ENCODE measurements around the gene ANTXR1.

The ANTXR1 gene

GRCh38 chr2:69204654-69205053 is 191.7 kb downstream of the ANTXR1 start:
- H3K4me1 Mint-ChIP-seq (ENCODE audit: low read depth): no peaks in the 10 kb centered on the region
- H3K27me3 Mint-ChIP-seq (ENCODE audit: low read depth): peaks cover 5% of the 10 kb centered on the region
- H3K36me3 Mint-ChIP-seq (ENCODE audit: low read depth): no peaks in the 10 kb centered on the region
- no peak overlapping the region for H3K4me3 Mint-ChIP-seq
- DNase-seq (ENCODE audit: low spot score): no peak
- H3K27ac Mint-ChIP-seq: no peak overlapping the region
- H3K9me3 Mint-ChIP-seq: no peaks in the 10 kb centered on the region

- Mint-ChIP-seq H3K4me3 (no peak overlapping the region), H3K9me3 (no peaks in the 10 kb centered on the region), H3K36me3 (ENCODE audit: low read depth) (no peaks in the 10 kb centered on the region), H3K27me3 (ENCODE audit: low read depth) (peaks cover 5% of the 10 kb centered on the region), H3K27ac (no peak overlapping the region), H3K4me1 (ENCODE audit: low read depth) (no peaks in the 10 kb centered on the region)
- DNase-seq (ENCODE audit: low spot score): no peak
These were observed 192.1 kb downstream of the ANTXR1 start for GRCh38 chr2:69205076-69205475.

- peaks cover 5% of the 10 kb centered on the region for H3K27me3 Mint-ChIP-seq (ENCODE audit: low read depth)
- H3K36me3 Mint-ChIP-seq (ENCODE audit: low read depth): no peaks in the 10 kb centered on the region
- DNase-seq (ENCODE audit: low spot score): no peak
- no peaks in the 10 kb centered on the region for H3K9me3 Mint-ChIP-seq
- no peak overlapping the region for H3K27ac Mint-ChIP-seq
- no peaks in the 10 kb centered on the region for H3K4me1 Mint-ChIP-seq (ENCODE audit: low read depth)
- H3K4me3 Mint-ChIP-seq: no peak overlapping the region
These were observed 192.5 kb downstream of the ANTXR1 start for GRCh38 chr2:69205491-69205890.

GRCh38 chr2:69208023-69208595 is 195.1 kb downstream of the ANTXR1 start:
- peaks cover 5% of the 10 kb centered on the region for H3K27me3 Mint-ChIP-seq (ENCODE audit: low read depth)
- no peaks in the 10 kb centered on the region for H3K36me3 Mint-ChIP-seq (ENCODE audit: low read depth)
- no peak for DNase-seq (ENCODE audit: low spot score)
- H3K4me3 Mint-ChIP-seq: no peak overlapping the region
- H3K9me3 Mint-ChIP-seq: no peaks in the 10 kb centered on the region
- H3K27ac Mint-ChIP-seq: no peak overlapping the region
- no peaks in the 10 kb centered on the region for H3K4me1 Mint-ChIP-seq (ENCODE audit: low read depth)

GRCh38 chr2:69209482-69209881 is 196.5 kb downstream of the ANTXR1 start:
- Mint-ChIP-seq H3K4me3 (no peak overlapping the region), H3K4me1 (ENCODE audit: low read depth) (no peaks in the 10 kb centered on the region), H3K27ac (no peak overlapping the region), H3K27me3 (ENCODE audit: low read depth) (peaks cover 2% of the 10 kb centered on the region), H3K9me3 (no peaks in the 10 kb centered on the region), H3K36me3 (ENCODE audit: low read depth) (no peaks in the 10 kb centered on the region)
- no peak for DNase-seq (ENCODE audit: low spot score)

GRCh38 chr2:69210385-69210784 is 197.4 kb downstream of the ANTXR1 start:
- Mint-ChIP-seq H3K36me3 (ENCODE audit: low read depth) (no peaks in the 10 kb centered on the region), H3K4me1 (ENCODE audit: low read depth) (no peaks in the 10 kb centered on the region), H3K4me3 (no peak overlapping the region), H3K27ac (no peak overlapping the region), H3K27me3 (ENCODE audit: low read depth) (peaks cover 4% of the 10 kb centered on the region), H3K9me3 (no peaks in the 10 kb centered on the region)
- no peak for DNase-seq (ENCODE audit: low spot score)

GRCh38 chr2:69211048-69211447 is 198.1 kb downstream of the ANTXR1 start:
- peaks cover 4% of the 10 kb centered on the region for H3K27me3 Mint-ChIP-seq (ENCODE audit: low read depth)
- H3K27ac Mint-ChIP-seq: no peak overlapping the region
- DNase-seq (ENCODE audit: low spot score): no peak
- H3K4me1 Mint-ChIP-seq (ENCODE audit: low read depth): no peaks in the 10 kb centered on the region
- no peaks in the 10 kb centered on the region for H3K36me3 Mint-ChIP-seq (ENCODE audit: low read depth)
- H3K9me3 Mint-ChIP-seq: no peaks in the 10 kb centered on the region
- no peak overlapping the region for H3K4me3 Mint-ChIP-seq

- H3K4me3 Mint-ChIP-seq: no peak overlapping the region
- no peaks in the 10 kb centered on the region for H3K4me1 Mint-ChIP-seq (ENCODE audit: low read depth)
- H3K27ac Mint-ChIP-seq: no peak overlapping the region
- no peaks in the 10 kb centered on the region for H3K9me3 Mint-ChIP-seq
- no peak for DNase-seq (ENCODE audit: low spot score)
- H3K36me3 Mint-ChIP-seq (ENCODE audit: low read depth): no peaks in the 10 kb centered on the region
- H3K27me3 Mint-ChIP-seq (ENCODE audit: low read depth): peaks cover 6% of the 10 kb centered on the region
These were observed 198.7 kb downstream of the ANTXR1 start for GRCh38 chr2:69211686-69212085.

GRCh38 chr2:69212238-69213028 is 199.5 kb downstream of the ANTXR1 start:
- Mint-ChIP-seq H3K4me3 (no peak overlapping the region), H3K4me1 (ENCODE audit: low read depth) (no peaks in the 10 kb centered on the region), H3K36me3 (ENCODE audit: low read depth) (no peaks in the 10 kb centered on the region), H3K27me3 (ENCODE audit: low read depth) (peaks cover 6% of the 10 kb centered on the region), H3K27ac (no peak overlapping the region), H3K9me3 (no peaks in the 10 kb centered on the region)
- no peak for DNase-seq (ENCODE audit: low spot score)

- H3K27ac Mint-ChIP-seq: no peak overlapping the region
- peaks cover 4% of the 10 kb centered on the region for H3K27me3 Mint-ChIP-seq (ENCODE audit: low read depth)
- no peak overlapping the region for H3K4me3 Mint-ChIP-seq
- no peak for DNase-seq (ENCODE audit: low spot score)
- H3K36me3 Mint-ChIP-seq (ENCODE audit: low read depth): no peaks in the 10 kb centered on the region
- H3K9me3 Mint-ChIP-seq: no peaks in the 10 kb centered on the region
- no peaks in the 10 kb centered on the region for H3K4me1 Mint-ChIP-seq (ENCODE audit: low read depth)
These were observed 200.2 kb downstream of the ANTXR1 start for GRCh38 chr2:69213201-69213600.

- Mint-ChIP-seq H3K27ac (no peak overlapping the region), H3K27me3 (ENCODE audit: low read depth) (peaks cover 4% of the 10 kb centered on the region), H3K36me3 (ENCODE audit: low read depth) (no peaks in the 10 kb centered on the region), H3K4me1 (ENCODE audit: low read depth) (no peaks in the 10 kb centered on the region), H3K4me3 (no peak overlapping the region), H3K9me3 (no peaks in the 10 kb centered on the region)
- DNase-seq (ENCODE audit: low spot score): no peak
These were observed 200.8 kb downstream of the ANTXR1 start for GRCh38 chr2:69213782-69214181.

GRCh38 chr2:69214898-69215297 is 201.9 kb downstream of the ANTXR1 start:
- DNase-seq (ENCODE audit: low spot score): no peak
- no peak overlapping the region for H3K4me3 Mint-ChIP-seq
- H3K27me3 Mint-ChIP-seq (ENCODE audit: low read depth): peaks cover 7% of the 10 kb centered on the region
- H3K4me1 Mint-ChIP-seq (ENCODE audit: low read depth): no peaks in the 10 kb centered on the region
- no peaks in the 10 kb centered on the region for H3K36me3 Mint-ChIP-seq (ENCODE audit: low read depth)
- H3K27ac Mint-ChIP-seq: no peak overlapping the region
- H3K9me3 Mint-ChIP-seq: no peaks in the 10 kb centered on the region

GRCh38 chr2:69216535-69217332 is 203.8 kb downstream of the ANTXR1 start:
- H3K27ac Mint-ChIP-seq: no peak overlapping the region
- H3K4me1 Mint-ChIP-seq (ENCODE audit: low read depth): no peaks in the 10 kb centered on the region
- no peaks in the 10 kb centered on the region for H3K9me3 Mint-ChIP-seq
- H3K27me3 Mint-ChIP-seq (ENCODE audit: low read depth): peaks cover 14% of the 10 kb centered on the region
- no peak overlapping the region for H3K4me3 Mint-ChIP-seq
- DNase-seq (ENCODE audit: low spot score): no peak
- no peaks in the 10 kb centered on the region for H3K36me3 Mint-ChIP-seq (ENCODE audit: low read depth)

GRCh38 chr2:69217333-69218080 is 204.5 kb downstream of the ANTXR1 start:
- Mint-ChIP-seq H3K4me3 (no peak overlapping the region), H3K27me3 (ENCODE audit: low read depth) (peaks cover 19% of the 10 kb centered on the region), H3K36me3 (ENCODE audit: low read depth) (no peaks in the 10 kb centered on the region), H3K4me1 (ENCODE audit: low read depth) (no peaks in the 10 kb centered on the region), H3K27ac (no peak overlapping the region), H3K9me3 (no peaks in the 10 kb centered on the region)
- no peak for DNase-seq (ENCODE audit: low spot score)
